HG03432 (cell line): Measurements from ENCODE around the gene BRI3BP.
"Not testable (repeated sequence)": the region's sequence is repeated elsewhere in the genome, so short reads cannot be mapped to it uniquely, and the experiment has no call there.

Experiments
- ATAC-seq: cut with Tn5 transposase; IDR thresholded peaks from one replicate; pipeline ENCODE4 v1.9.1; 2021; ENCODE audit warnings: mild to moderate bottlenecking, moderate library complexity; ENCODE audit not compliant: unreplicated experiment

Gene BRI3BP

GRCh38 chr12:125065021-125065918, 71.8 kb downstream of the BRI3BP start, which contains the start of gene AACS:
TSS of gene AACS (plus strand) at chr12:125065435. CDS start at chr12:125065585, 150 bp downstream.
- peak; percentile 96 for ATAC-seq

- ATAC-seq: no peak
Observed at GRCh38 chr12:125065919-125066570, 72.6 kb downstream of the BRI3BP start.

- no peak for ATAC-seq
Observed at GRCh38 chr12:125068391-125068790, 74.9 kb downstream of the BRI3BP start.

- no peak for ATAC-seq
Observed at GRCh38 chr12:125069616-125070015, 76.2 kb downstream of the BRI3BP start.

- no peak for ATAC-seq
Observed at GRCh38 chr12:125070112-125070511, 76.7 kb downstream of the BRI3BP start.

- no peak for ATAC-seq
Observed at GRCh38 chr12:125070661-125071390, 77.4 kb downstream of the BRI3BP start.

GRCh38 chr12:125071456-125071855, 78.0 kb downstream of the BRI3BP start:
- ATAC-seq: no peak

- ATAC-seq: no peak
Observed at GRCh38 chr12:125072496-125072895, 79.1 kb downstream of the BRI3BP start.

- ATAC-seq: not testable (repeated sequence)
Observed at GRCh38 chr12:125074294-125074693, 80.8 kb downstream of the BRI3BP start.

- no peak for ATAC-seq
Observed at GRCh38 chr12:125076103-125076502, 82.7 kb downstream of the BRI3BP start.

GRCh38 chr12:125079084-125079483, 85.6 kb downstream of the BRI3BP start:
- ATAC-seq: no peak

- no peak for ATAC-seq
Observed at GRCh38 chr12:125079648-125080645, 86.5 kb downstream of the BRI3BP start.
